ENCODE results near the gene HERC2.
"Not testable (repeated sequence)": the region's sequence is repeated elsewhere in the genome, so short reads cannot be mapped to it uniquely, and the experiment has no call there.

The HERC2 gene

DNA sequence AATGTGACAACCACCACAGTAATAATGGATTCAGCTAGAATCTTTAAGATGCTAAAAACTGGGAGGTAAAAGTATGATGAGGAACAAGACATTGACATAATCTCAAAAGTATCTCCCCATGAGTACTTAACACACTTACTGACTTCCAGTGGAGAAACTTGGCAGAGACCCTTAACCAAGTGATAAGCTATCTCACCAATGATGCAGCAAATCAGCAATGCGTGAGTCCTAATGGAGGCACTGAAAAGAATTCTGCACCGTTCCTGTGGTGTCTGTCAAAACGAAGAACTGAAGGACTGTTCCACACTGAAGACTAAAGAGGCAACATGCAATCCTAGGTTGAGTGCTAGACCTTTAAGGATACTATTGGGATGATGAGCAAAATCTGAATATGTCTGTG, 154.9 kb downstream of the HERC2 start:
- no peak overlapping the region for H3K4me3 ChIP-seq (ENCODE audit: low read depth in 1 of 2, low read length in 1 of 2)
- H3K4me1 ChIP-seq (ENCODE audit: control insufficient read depth in 1 of 2, insufficient read depth in 1 of 2, low read depth in 1 of 2, low read length in 1 of 2), result peaks cover 10 to 20% of the 10 kb centered on the region in 2 experiments
- no peak overlapping the region for H3K27ac ChIP-seq
- H3K36me3 ChIP-seq, result peaks cover 19% of the 10 kb centered on the region
- H3K9me3 ChIP-seq, result no peaks in the 10 kb centered on the region
- no peaks in the 10 kb centered on the region for H3K27me3 ChIP-seq
- TF ChIP-seq, protein P1, sequence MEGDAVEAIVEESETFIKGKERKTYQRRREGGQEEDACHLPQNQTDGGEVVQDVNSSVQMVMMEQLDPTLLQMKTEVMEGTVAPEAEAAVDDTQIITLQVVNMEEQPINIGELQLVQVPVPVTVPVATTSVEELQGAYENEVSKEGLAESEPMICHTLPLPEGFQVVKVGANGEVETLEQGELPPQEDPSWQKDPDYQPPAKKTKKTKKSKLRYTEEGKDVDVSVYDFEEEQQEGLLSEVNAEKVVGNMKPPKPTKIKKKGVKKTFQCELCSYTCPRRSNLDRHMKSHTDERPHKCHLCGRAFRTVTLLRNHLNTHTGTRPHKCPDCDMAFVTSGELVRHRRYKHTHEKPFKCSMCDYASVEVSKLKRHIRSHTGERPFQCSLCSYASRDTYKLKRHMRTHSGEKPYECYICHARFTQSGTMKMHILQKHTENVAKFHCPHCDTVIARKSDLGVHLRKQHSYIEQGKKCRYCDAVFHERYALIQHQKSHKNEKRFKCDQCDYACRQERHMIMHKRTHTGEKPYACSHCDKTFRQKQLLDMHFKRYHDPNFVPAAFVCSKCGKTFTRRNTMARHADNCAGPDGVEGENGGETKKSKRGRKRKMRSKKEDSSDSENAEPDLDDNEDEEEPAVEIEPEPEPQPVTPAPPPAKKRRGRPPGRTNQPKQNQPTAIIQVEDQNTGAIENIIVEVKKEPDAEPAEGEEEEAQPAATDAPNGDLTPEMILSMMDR (IDR thresholded peaks at IDR 0.05), result no peak

DNA sequence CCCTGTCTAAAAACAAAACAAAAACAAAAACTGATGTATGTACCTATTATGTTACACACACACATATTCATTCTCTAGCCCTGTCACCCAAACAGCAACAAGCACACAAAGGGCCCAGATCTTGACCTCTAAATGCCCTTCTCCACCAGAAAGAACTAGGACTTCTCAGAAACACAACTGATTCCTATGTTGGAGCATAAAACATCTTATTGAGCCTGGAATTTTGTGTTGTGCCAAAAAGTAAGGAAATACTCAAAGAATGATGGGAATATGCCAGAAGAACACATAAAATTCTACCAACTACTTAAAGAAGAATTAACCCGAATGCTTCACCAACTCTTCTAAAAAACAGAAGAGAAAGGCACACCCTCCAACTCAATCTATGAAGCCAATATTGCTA, 156.2 kb downstream of the HERC2 start:
- Histone ChIP-seq H3K9me3 (no peaks in the 10 kb centered on the region), H3K27me3 (no peaks in the 10 kb centered on the region), H3K4me1 (ENCODE audit: control insufficient read depth in 1 of 2, insufficient read depth in 1 of 2, low read depth in 1 of 2, low read length in 1 of 2) (peaks cover 10 to 20% of the 10 kb centered on the region in 2 experiments), H3K4me3 (ENCODE audit: low read depth in 1 of 2, low read length in 1 of 2) (no peak overlapping the region), H3K36me3 (peaks cover 19% of the 10 kb centered on the region), H3K27ac (no peak overlapping the region)
- TF ChIP-seq, protein P1 (IDR thresholded peaks at IDR 0.05), result no peak

DNA sequence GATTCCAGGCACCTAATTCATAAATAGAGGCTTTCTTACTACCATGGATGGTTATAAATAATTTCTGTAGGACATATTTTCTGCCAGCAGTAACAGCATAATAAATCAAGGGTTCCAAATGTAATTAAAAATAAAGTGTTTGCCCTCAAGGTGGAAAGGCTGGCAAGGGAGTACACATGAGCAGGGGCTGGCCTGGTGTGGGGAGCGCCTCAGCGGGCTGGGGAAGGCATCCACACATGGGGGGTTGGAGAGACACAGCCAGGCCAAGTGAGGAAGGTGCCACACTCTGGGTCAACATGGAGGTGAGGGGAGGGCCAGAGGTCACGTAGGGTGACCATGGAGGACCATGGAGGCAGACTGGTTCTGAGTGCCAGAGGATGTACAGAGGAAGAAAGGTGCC, 157.1 kb downstream of the HERC2 start:
- TF ChIP-seq, protein P1 (IDR thresholded peaks at IDR 0.05), result no peak
- Histone ChIP-seq H3K4me1 (ENCODE audit: control insufficient read depth in 1 of 2, insufficient read depth in 1 of 2, low read depth in 1 of 2, low read length in 1 of 2) (peaks cover 10 to 20% of the 10 kb centered on the region in 2 experiments), H3K27me3 (no peaks in the 10 kb centered on the region), H3K9me3 (no peaks in the 10 kb centered on the region), H3K4me3 (ENCODE audit: low read depth in 1 of 2, low read length in 1 of 2) (no peak overlapping the region), H3K27ac (no peak overlapping the region), H3K36me3 (peaks cover 23% of the 10 kb centered on the region)

DNA sequence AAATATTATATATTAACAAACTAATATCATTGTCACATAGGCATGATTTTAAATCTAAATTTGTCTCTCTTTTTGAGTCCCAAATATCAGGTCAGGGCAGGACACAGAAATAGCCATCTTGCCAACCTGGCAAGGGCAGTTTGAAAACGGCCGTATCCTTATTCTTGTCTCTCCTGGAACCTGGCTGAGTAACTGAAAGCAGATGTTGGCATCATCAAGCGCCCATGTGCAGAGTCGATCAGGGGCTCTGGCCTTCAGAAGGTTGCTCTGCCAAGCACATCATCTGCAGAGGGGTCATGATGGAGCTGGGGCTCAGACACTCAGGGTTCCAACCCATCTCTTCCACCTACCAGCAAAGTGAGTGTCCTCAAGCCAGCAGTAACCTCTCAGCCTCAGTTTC, 167.7 kb downstream of the HERC2 start:
- TF ChIP-seq, protein P1 (IDR thresholded peaks at IDR 0.05), result no peak
- Histone ChIP-seq H3K4me1 (ENCODE audit: control insufficient read depth in 1 of 2, insufficient read depth in 1 of 2, low read depth in 1 of 2, low read length in 1 of 2) (no peaks in the 10 kb centered on the region), H3K4me3 (ENCODE audit: low read depth in 1 of 2, low read length in 1 of 2) (no peak overlapping the region), H3K36me3 (no peaks in the 10 kb centered on the region), H3K9me3 (no peaks in the 10 kb centered on the region), H3K27me3 (no peaks in the 10 kb centered on the region), H3K27ac (no peak overlapping the region)

DNA sequence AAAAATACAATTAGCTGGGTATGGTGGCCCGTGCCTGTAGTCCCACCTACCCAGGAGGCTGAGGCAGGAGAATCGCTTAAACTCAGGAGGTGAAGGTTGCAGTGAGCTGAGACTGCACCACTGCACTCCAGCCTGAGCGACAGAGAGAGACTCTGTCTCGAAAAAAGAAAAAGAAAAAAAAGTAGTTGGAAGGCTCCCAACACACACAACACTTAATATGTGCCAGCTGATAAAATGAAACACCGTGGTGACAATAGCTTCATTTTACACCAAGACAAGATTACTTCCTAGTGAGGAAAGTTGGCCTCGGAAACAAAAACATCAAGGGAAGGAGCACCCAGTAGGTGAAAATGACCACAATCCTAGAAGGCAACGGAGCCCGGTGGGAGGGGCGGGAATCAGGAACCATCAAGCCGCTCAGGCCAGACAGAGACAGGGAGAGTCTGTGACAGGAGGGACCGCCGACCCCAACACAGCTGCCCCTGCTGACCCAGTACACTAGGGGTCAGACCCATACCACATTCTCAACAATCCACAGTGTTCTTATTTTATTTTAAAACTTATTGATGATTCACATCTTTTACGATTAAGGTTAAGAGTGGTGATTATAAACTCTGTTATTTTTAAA, 168.4 kb downstream of the HERC2 start:
- TF ChIP-seq, protein P1 (IDR thresholded peaks at IDR 0.05), result no peak
- Histone ChIP-seq H3K27ac (no peak overlapping the region), H3K4me1 (ENCODE audit: control insufficient read depth in 1 of 2, insufficient read depth in 1 of 2, low read depth in 1 of 2, low read length in 1 of 2) (no peaks in the 10 kb centered on the region), H3K4me3 (ENCODE audit: low read depth in 1 of 2, low read length in 1 of 2) (no peak overlapping the region), H3K9me3 (no peaks in the 10 kb centered on the region), H3K27me3 (no peaks in the 10 kb centered on the region), H3K36me3 (no peaks in the 10 kb centered on the region)

DNA sequence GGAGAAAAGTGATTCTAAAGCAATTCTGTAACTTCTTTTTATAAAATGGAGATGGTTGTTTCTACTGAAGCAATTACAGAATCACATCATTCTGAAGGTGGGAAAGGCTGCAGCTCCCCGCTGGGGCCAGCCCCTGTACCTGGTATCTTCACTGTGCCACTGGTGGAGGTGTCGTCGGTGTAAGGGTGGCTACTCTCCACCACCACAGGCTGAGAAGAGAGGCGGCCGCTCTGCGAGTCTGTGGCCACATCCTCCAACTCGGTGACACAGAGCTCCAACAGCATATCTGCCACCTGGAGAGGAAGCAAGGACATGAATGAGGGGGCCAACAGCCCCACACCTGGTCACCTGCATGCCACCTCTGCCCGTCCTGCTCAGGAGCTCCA, 169.4 kb downstream of the HERC2 start:
- not testable (repeated sequence) for H3K27ac ChIP-seq; H3K27me3 ChIP-seq; H3K4me1 ChIP-seq (ENCODE audit: control insufficient read depth in 1 of 2, insufficient read depth in 1 of 2, low read depth in 1 of 2, low read length in 1 of 2); H3K4me3 ChIP-seq (ENCODE audit: low read depth in 1 of 2, low read length in 1 of 2); H3K9me3 ChIP-seq; H3K36me3 ChIP-seq

DNA sequence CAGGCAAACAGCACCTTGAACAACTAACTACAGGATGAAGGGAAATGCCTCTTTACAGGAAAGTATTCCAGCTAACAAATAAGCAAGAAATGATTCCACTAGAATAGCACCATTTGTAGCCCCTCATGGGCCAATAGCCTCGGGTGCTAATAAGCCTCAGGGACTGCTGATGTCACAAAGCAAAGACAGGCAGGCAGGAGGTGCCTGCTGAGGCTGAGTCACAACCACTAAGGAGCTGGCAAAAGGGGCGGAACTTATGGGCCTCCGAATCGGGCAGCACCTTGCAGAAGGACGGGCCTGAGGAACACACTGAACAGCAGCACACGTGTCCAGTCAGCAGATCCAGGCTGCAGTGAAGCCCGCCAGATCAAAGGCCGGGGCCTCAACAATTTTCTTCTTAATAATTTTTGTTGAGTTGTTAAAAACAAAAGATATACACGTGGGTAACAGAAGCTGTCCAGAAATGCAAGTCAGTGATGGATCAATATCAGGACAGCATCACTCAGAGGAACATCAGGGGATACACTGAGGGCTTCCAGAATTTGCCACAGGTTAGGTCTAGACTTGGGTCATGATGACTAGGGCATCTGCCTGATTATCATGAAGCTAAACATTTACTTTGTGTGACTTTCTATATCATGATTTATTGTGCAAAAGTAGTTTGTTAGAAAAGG, 170.0 kb downstream of the HERC2 start:
- H3K27me3 ChIP-seq; H3K36me3 ChIP-seq; H3K27ac ChIP-seq; H3K9me3 ChIP-seq; H3K4me3 ChIP-seq (ENCODE audit: low read depth in 1 of 2, low read length in 1 of 2); H3K4me1 ChIP-seq (ENCODE audit: control insufficient read depth in 1 of 2, insufficient read depth in 1 of 2, low read depth in 1 of 2, low read length in 1 of 2): not testable (repeated sequence)

Data from neutrophil (primary cell).